ENCODE data around the gene PYDC1.

PYDC1 gene

DNA sequence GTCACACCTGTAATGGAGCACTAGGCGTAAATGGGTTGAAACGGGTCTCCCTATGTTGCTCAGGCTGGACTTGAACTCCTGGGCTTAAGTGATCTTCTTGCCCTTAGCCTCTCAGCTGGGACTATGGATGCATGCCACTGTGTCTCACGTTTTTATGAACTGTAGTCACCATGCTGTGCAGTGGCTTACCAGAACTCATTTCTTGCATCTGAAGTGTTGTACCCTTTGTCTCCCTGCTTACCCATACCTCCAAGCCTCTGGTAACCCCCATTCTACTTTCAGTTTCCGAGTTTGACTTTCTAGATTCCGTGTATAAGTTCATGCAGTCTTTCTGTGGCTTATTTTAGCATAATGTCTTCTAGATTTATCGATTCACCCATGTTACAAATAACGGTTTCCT lies 22.0 kb downstream of the PYDC1 start:
- no peak overlapping the region for H3K4me3 ChIP-seq (ENCODE audit: low read length)
- TF ChIP-seq ZNF274 (IDR thresholded peaks at IDR 0.05; ENCODE audit: low read depth, low read length), result no peak

DNA sequence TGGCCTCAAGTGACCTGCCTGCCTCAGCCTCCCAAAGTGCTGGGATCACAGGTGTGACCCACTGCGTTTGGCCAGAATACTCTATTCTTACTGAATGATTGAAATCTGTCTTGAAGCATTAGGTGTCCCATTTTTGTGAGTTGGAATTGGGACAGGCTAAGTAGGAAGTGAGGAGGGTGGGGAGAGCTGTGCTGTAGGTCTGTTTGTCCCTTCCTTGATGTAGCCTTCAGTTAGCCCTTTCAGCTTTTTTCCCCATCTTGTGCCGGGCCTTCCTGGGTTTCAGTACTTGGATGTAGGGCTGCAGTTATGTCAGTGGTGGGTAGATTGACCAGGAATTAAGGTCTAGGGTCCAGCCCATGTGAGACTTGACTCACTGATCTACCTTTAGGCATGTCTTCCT lies 23.1 kb downstream of the PYDC1 start:
- H3K4me3 ChIP-seq (ENCODE audit: low read length), result no peak overlapping the region
- TF ChIP-seq ZNF274 (IDR thresholded peaks at IDR 0.05; ENCODE audit: low read depth, low read length), result no peak

DNA sequence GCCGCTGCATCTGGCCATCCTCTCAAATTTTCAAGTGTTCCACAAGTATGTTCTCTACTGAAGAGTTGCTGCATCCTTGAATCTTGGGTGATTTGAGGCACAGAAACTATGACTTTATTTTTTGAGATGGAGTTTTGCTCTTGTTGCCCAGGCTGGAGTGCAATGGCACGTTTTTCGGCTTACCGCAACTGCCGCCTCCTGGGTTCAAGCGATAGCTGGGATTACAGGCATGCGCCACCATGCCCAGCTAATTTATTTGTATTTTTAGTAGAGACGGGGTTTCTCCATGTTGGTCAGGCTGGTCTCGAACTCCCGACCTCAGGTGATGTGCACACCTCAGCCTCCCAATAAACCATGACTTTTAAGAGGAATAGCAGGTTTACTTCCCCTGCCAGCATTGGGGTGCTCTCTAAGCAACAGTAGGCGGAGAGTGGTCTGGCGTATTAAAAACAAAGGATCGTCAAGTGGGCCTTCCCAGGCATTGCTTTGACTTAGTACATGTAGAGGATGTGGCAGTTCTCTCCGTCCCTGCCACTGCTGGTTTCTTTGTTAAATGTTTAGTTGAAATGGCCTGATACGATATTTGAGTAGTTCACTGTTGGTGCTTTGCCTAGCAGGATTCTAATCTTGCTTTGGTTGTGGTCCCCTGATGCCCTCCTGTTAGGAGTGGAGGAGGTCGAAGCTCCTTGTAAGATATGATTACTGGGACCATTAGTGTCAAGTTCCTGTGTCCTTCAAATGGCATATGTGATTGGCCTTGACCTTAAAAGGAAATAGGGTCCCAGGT lies 23.9 kb downstream of the PYDC1 start:
- no peak for TF ChIP-seq ZNF274 (IDR thresholded peaks at IDR 0.05; ENCODE audit: low read depth, low read length)
- H3K4me3 ChIP-seq (ENCODE audit: low read length), result no peak overlapping the region

DNA sequence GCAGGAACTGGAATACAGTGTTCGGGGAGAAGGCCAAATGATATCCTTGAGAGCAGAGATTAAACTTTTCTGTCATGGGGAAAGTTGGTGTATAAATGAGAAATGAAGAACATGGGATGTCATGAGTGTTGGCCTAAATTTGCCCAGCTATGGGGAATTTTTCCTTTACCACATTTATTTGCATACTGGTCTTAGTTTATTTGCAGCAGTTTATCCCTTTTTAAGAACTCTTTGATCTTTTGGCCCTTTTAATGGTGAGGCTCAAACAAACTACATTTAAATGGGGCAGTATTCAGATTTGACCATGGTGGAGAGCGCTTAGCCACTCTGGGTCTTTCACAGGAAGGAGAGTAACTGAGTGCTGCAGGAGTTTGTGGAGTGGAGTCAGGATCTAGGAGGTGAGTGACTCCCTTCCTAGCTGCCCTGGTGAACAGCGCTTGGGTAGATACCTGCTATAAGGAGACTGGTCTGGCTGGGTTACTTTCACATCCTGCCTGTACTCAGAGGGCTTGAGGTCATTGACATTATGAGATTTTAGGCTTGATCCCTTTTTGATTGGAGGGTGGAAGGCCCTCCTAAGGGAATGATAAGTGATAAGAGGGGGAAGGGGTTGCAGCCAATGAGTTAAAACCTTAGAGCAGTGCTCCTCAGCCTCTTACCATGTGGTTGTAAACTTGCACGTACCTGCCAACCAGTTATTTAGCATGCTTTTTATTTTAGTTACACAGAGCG lies 25.1 kb downstream of the PYDC1 start:
- TF ChIP-seq ZNF274 (IDR thresholded peaks at IDR 0.05; ENCODE audit: low read depth, low read length), result no peak
- H3K4me3 ChIP-seq (ENCODE audit: low read length), result no peak overlapping the region

DNA sequence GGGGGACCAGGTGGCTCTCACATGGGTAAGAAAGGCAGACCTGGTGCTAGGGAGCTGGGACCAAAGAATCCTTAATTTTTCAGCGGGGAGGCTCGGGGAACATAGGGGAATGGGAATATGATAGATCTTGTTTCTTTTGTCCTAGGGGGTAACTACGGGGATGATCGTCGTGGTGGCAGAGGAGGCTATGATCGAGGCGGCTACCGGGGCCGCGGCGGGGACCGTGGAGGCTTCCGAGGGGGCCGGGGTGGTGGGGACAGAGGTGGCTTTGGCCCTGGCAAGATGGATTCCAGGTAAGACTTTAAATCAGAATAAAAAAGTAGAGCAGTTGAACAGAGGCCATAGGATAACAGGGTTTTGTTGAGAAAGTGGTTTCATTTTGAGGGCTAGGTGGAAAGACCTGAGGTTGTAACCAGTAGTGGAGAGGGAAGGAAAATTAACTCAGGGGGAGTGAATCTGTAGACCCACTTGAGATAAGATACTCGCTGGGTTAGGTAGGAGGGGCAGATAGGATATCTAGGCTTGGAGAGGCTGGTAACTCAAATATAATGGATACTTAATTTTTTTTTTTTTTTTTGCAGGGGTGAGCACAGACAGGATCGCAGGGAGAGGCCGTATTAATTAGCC lies 26.0 kb downstream of the PYDC1 start:
- TF ChIP-seq ZNF274 (IDR thresholded peaks at IDR 0.05; ENCODE audit: low read depth, low read length), result no peak

DNA sequence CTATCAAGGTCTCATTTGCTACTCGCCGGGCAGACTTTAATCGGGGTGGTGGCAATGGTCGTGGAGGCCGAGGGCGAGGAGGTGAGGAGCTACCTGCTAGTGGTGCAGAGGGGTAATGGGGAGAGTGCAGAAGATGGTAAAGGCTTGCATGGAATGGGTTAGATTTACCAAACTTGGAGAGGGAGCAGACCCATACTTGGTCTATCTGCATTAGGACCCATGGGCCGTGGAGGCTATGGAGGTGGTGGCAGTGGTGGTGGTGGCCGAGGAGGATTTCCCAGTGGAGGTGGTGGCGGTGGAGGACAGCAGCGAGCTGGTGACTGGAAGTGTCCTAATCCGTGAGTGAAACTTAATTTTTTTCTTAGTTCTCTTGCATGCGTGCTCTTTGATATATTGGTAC lies 26.9 kb downstream of the PYDC1 start:
- H3K4me3 ChIP-seq (ENCODE audit: low read length), result no peak overlapping the region
- no peak for TF ChIP-seq ZNF274 (IDR thresholded peaks at IDR 0.05; ENCODE audit: low read depth, low read length)

More for the DNA sequence above, 26.0 kb downstream of the PYDC1 start:
- H3K4me3 ChIP-seq (ENCODE audit: low read length), result no peak overlapping the region

DNA sequence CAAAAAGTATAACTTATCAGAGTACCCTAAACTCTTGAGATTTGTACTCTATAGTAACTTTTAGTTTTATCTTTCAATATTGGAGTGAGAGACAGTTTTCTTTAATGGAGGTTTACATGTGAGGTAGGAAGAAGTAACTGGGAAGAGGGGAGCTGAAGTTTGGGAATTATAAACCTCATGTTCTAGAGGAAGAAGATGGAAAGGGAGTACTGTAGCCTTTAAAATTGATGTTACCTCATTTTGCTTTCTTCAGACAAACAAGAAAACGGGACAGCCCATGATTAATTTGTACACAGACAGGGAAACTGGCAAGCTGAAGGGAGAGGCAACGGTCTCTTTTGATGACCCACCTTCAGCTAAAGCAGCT lies 27.5 kb downstream of the PYDC1 start:
- no peak for TF ChIP-seq ZNF274 (IDR thresholded peaks at IDR 0.05; ENCODE audit: low read depth, low read length)
- no peak overlapping the region for H3K4me3 ChIP-seq (ENCODE audit: low read length)

DNA sequence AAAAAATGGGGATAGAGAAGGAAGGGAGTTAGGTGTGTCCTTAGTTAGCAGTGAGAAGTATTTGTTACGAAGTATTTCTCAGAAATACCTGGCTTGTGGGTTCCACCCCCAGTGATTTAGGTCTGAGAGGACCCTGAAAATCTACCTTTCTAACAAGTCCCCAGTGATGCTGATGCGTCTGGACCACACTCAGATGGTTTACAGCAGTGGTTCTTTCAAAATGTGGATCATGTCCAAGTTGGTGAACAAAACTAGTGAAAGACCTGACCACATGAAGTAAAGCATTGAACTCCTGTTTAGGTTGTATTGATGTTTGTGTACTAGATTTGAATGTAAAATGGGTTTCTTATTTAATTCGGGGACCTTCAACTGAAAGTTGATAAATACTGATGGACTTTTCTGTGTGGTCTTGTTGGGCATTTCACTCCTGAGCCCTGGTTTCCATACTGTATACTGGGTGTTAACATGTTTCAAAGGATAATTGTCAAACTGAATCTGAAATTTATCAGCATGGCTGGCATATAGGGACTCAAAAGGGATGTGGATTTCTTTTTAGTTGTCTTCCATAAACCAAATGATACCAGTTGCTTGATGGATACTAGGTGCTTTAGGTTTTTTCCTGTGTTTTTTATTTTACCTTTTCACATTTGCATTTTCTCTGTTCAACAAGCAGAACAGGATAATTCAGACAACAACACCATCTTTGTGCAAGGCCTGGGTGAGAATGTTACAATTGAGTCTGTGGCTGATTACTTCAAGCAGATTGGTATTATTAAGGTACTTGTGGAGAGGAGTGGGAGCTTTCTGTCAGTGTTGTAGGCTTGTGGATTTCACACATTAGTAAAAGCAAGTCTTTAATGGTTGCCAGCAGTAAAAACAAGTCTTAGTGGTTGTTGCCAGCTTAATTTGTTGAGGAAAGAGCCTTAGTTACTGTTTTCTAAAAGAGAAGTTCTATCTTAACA lies 28.2 kb downstream of the PYDC1 start:
- H3K4me3 ChIP-seq (ENCODE audit: low read length), result no peak overlapping the region
- no peak for TF ChIP-seq ZNF274 (IDR thresholded peaks at IDR 0.05; ENCODE audit: low read depth, low read length)

DNA sequence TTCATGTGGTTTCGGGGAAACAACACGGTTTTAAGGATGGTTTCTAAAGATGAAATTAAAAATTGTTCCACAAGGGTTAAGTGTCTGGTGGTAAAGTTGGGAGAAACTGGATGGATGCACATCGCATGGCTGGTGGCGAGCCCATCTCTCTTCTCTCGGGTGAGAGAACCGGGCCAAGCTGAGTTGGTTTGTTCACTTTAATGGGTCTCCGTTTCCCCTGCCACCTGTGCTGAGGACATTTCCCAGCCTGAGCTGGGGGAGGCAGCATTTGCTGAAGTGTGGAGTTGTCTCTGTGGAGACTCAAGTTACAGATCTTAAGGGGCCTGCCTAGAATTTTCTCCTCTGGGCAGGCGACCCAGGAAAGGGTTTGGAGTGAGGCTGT lies 29.1 kb downstream of the PYDC1 start:
- no peak overlapping the region for H3K4me3 ChIP-seq (ENCODE audit: low read length)
- TF ChIP-seq ZNF274 (IDR thresholded peaks at IDR 0.05; ENCODE audit: low read depth, low read length), result no peak

DNA sequence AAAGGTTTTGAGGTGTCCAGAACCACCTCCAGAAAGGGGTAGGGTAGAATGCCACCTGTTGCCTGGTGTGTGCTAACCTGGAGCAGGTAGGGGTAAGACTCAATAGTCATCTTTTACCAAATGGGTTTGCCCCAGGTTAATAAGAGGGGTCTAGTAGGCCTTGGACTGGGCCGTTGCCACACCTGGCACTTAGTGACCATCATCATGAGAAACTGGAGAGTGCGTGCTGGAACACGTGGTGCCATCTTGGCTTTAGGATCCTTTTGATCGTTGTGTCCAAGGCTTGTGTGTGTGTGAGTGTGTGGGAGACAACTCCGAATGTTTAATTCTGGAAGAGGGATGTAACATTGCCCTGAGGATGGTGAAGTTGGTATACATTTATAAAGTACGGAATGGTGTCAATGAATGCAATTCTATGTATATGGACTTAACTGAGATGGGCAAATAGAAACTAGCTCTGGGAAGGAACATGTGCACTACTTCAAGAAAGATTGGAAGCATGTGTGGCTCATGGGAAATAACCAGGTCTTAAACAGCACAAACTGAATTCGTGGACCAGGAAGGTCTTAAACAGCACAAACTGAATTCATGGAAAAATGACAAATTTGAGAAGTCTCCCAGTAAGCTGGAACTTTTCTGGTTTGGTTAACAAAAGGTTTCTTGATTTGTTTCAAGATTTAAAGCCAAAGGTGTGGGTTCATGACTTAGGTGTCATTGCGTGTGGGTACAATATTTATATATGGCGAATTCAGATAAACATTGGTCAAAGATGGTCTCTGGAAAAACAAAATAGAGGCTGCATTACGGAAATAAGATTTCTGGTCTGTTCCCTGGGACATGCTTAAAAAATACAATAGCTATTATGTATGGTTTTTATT lies 29.8 kb downstream of the PYDC1 start:
- H3K4me3 ChIP-seq (ENCODE audit: low read length), result no peak overlapping the region
- no peak for TF ChIP-seq ZNF274 (IDR thresholded peaks at IDR 0.05; ENCODE audit: low read depth, low read length)

DNA sequence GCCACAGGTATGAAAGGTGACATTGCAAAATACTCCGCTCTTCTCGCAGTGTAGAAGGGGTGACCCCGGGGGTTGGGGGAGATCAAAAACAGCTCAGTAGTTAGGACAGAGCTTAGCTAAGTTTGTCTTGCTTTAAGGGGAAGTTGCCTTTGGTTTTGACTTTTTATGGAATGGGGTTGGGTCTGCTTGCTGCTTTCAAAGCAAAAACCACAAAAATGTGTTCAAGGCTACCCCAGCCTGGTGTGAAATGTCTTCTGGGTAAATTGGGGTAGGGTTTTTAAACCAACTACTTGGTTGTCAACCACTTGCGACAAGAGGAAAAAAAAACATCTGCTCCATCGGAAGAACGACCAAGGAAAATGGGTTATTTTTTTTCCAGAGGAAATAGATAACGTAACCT lies 30.8 kb downstream of the PYDC1 start:
- no peak for TF ChIP-seq ZNF274 (IDR thresholded peaks at IDR 0.05; ENCODE audit: low read depth, low read length)
- H3K4me3 ChIP-seq (ENCODE audit: low read length), result no peak overlapping the region

DNA sequence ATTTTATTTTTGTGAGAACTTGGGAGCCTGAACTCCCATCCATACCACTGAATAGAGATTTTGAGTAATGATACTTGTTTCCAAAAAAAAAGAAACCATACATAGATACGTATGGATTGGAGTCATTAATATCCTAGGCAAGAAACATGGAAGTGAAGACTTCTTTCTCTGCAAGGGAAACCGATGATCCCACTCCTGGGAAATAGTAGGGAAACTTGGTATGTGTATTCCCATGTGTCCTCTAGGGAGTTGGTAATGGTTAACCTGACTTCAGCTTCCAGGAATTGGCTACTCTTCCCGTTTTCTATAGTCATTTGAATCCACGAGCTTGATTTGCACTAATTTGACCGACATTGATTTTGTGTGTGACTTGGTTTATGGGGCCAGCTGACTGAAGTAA lies 31.6 kb downstream of the PYDC1 start:
- no peak overlapping the region for H3K4me3 ChIP-seq (ENCODE audit: low read length)
- TF ChIP-seq ZNF274 (IDR thresholded peaks at IDR 0.05; ENCODE audit: low read depth, low read length), result no peak

DNA sequence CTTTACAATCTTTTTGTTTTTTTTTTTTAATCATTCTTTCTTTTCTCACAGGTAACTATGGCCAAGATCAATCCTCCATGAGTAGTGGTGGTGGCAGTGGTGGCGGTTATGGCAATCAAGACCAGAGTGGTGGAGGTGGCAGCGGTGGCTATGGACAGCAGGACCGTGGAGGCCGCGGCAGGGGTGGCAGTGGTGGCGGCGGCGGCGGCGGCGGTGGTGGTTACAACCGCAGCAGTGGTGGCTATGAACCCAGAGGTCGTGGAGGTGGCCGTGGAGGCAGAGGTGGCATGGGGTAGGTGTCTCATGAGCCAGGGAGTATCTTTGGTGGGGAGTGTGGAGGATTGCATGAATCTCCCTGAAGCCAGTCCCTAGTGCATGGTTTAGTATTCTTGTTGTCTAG lies 32.0 kb downstream of the PYDC1 start:
- TF ChIP-seq ZNF274 (IDR thresholded peaks at IDR 0.05; ENCODE audit: low read depth, low read length), result no peak
- H3K4me3 ChIP-seq (ENCODE audit: low read length), result no peak overlapping the region

Measured in GM08714 (cell line).